ENCODE measurements around the gene TMEM131.

GRCh38 chr2:97891611-97892010 lies 104.1 kb downstream of the TMEM131 start:
- TF ChIP-seq CTCF (IDR thresholded peaks at IDR 0.05; ENCODE audit: insufficient read depth, low read depth, low read length) (no peak), EZH2 (IDR thresholded peaks at IDR 0.05; ENCODE audit: insufficient read depth, low read length) (no peak)

All from astrocyte (in vitro differentiated cells and primary cell).